Smooth muscle cell (in vitro differentiated cells): ENCODE measurements around the gene C19orf85. TPM values are rescaled to one million over a fixed set of nuclear protein-coding genes. Genes with fewer than 3 reads are reported as not detected.
"Not testable (repeated sequence)": the region's sequence is repeated elsewhere in the genome, so short reads cannot be mapped to it uniquely, and the experiment has no call there.

Source experiments
- DNase-seq: peaks from one replicate; lab custom pipeline; 2025; ENCODE audit not compliant: unreplicated experiment; lab: John Stamatoyannopoulos, UW
- H2AFZ ChIP-seq: fragments of 200-600 bp; sonication (generic); 2 replicates; pipeline ENCODE4 v1.6.0; 2016; ENCODE audit warnings: antibody characterized with exemption, low read depth, mild to moderate bottlenecking
- H3F3A ChIP-seq: fragments of 200-600 bp; sonication (generic); 2 replicates; pipeline ENCODE4 v1.6.0; 2017; ENCODE audit warnings: antibody characterized with exemption, low read depth
- H3K27ac ChIP-seq: fragments of 200-600 bp; sonication (generic); 2 replicates; pipeline ENCODE4 v1.5.1; 2016; ENCODE audit warnings: low read depth, mild to moderate bottlenecking
- H3K27me3 ChIP-seq: fragments of 200-600 bp; sonication (generic); 2 replicates; pipeline ENCODE4 v1.6.1; 2016; ENCODE audit warnings: low read depth, mild to moderate bottlenecking
- H3K36me3 ChIP-seq: fragments of 200-600 bp; sonication (generic); 2 replicates; pipeline ENCODE4 v1.5.1; 2016; ENCODE audit warnings: low read depth
- H3K4me1 ChIP-seq: fragments of 200-600 bp; sonication (generic); 2 replicates; pipeline ENCODE4 v1.5.1; 2016; ENCODE audit warnings: low read depth
- H3K4me2 ChIP-seq: fragments of 200-600 bp; sonication (generic); 2 replicates; pipeline ENCODE4 v1.6.0; 2016; ENCODE audit warnings: mild to moderate bottlenecking
- H3K4me3 ChIP-seq: fragments of 200-600 bp; sonication (generic); 2 replicates; pipeline ENCODE4 v1.5.1; 2016; ENCODE audit warnings: mild to moderate bottlenecking
- H3K79me2 ChIP-seq: fragments of 200-600 bp; sonication (generic); 2 replicates; pipeline ENCODE4 v1.6.0; 2016; ENCODE audit warnings: low read depth, mild to moderate bottlenecking
- H3K9ac ChIP-seq: fragments of 200-600 bp; sonication (generic); 2 replicates; pipeline ENCODE4 v1.6.0; 2016; ENCODE audit warnings: low read depth
- H3K9me3 ChIP-seq: fragments of 200-600 bp; sonication (generic); replicated peaks from 2 replicates; pipeline ENCODE4 v1.5.1; 2016; ENCODE audit warnings: low read depth
- H4K20me1 ChIP-seq: fragments of 200-600 bp; sonication (generic); 2 replicates; pipeline ENCODE4 v1.6.0; 2016; ENCODE audit warnings: low read depth
- WGBS: methylation state at CpG from one replicate; pipeline ENCODE4 v1.1.7; 2016; ENCODE audit warnings: low lambda C conversion rate; 5-methylcytosine and 5-hydroxymethylcytosine counted together
- polyA plus RNA-seq: library from polyadenylated mRNA; unstranded; fragments of >200 nt; fragmentation: Nextera tagmentation; extraction: Ambion mirVana; gene quantifications from 2 replicates; pipeline ENCODE4 v1.2.1, GENCODE V29; 2016
- total RNA-seq: library from RNA; depleted of rRNA; stranded (reverse); fragments of >200 nt; gene quantifications from 2 replicates; pipeline ENCODE4 v1.2.3, GENCODE V29; 2014
- TF ChIP-seq, protein P1 (sequence below): fragments of 200-600 bp; sonication (generic); IDR thresholded peaks from 2 replicates; pipeline ENCODE4 v1.5.1; 2017; ENCODE audit warnings: borderline replicate concordance, mild to moderate bottlenecking, antibody characterized with exemption; ENCODE audit not compliant: insufficient read depth, poor library complexity, severe bottlenecking

C19orf85 gene
- total and polyA plus RNA-seq, 2 experiments from 2014 or later: not detected

- Histone ChIP-seq H3F3A (peaks cover 6% of the 10 kb centered on the region), H3K36me3 (no peaks in the 10 kb centered on the region), H3K27ac (no peak overlapping the region), H3K9ac (no peak overlapping the region), H3K27me3 (peaks cover 68% of the 10 kb centered on the region), H4K20me1 (peaks cover 13% of the 10 kb centered on the region), H3K4me2 (no peak overlapping the region), H3K4me1 (peaks cover 11% of the 10 kb centered on the region), H2AFZ (no peak overlapping the region), H3K9me3 (no peaks in the 10 kb centered on the region), H3K4me3 (no peak overlapping the region), H3K79me2 (no peaks in the 10 kb centered on the region)
- WGBS: 60% methylated on average over 15 of the region's 16 CpGs
- no peak for DNase-seq
- TF ChIP-seq, protein P1, sequence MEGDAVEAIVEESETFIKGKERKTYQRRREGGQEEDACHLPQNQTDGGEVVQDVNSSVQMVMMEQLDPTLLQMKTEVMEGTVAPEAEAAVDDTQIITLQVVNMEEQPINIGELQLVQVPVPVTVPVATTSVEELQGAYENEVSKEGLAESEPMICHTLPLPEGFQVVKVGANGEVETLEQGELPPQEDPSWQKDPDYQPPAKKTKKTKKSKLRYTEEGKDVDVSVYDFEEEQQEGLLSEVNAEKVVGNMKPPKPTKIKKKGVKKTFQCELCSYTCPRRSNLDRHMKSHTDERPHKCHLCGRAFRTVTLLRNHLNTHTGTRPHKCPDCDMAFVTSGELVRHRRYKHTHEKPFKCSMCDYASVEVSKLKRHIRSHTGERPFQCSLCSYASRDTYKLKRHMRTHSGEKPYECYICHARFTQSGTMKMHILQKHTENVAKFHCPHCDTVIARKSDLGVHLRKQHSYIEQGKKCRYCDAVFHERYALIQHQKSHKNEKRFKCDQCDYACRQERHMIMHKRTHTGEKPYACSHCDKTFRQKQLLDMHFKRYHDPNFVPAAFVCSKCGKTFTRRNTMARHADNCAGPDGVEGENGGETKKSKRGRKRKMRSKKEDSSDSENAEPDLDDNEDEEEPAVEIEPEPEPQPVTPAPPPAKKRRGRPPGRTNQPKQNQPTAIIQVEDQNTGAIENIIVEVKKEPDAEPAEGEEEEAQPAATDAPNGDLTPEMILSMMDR: no peak
These were observed 15.1 kb downstream of the C19orf85 start for GRCh38 chr19:55449469-55449868.

DNA sequence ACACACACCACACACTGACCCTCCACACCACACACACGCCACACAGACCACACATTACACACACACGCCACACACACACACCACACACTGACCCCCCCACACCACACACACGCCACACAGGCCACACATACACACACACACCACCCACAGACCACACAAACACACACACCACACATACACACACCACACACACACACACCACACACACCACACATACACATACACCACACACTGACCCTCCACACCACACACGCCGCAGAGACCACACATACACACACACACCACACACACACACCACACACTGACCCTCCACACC lies 16.4 kb downstream of the C19orf85 start:
- H2AFZ ChIP-seq, H3K9me3 ChIP-seq, H3K9ac ChIP-seq, DNase-seq, H3K4me2 ChIP-seq, H4K20me1 ChIP-seq, H3K27ac ChIP-seq, H3F3A ChIP-seq, H3K4me3 ChIP-seq, H3K79me2 ChIP-seq, H3K36me3 ChIP-seq: not testable (repeated sequence)
- WGBS: 100% methylated on average over 3 of the region's 5 CpGs
- peaks cover 11% of the 10 kb centered on the region for H3K4me1 ChIP-seq
- peaks cover 81% of the 10 kb centered on the region for H3K27me3 ChIP-seq

GRCh38 chr19:55447421-55448174 lies 17.0 kb downstream of the C19orf85 start:
- H3K4me3 ChIP-seq: no peak overlapping the region
- H3F3A ChIP-seq: no peaks in the 10 kb centered on the region
- H3K9me3 ChIP-seq: no peaks in the 10 kb centered on the region
- H2AFZ ChIP-seq: no peak overlapping the region
- 55% methylated on average over 15 of the region's 16 CpGs for WGBS
- no peak overlapping the region for H3K4me2 ChIP-seq
- H3K79me2 ChIP-seq: no peaks in the 10 kb centered on the region
- no peak overlapping the region for H3K9ac ChIP-seq
- peaks cover 11% of the 10 kb centered on the region for H3K4me1 ChIP-seq
- no peaks in the 10 kb centered on the region for H4K20me1 ChIP-seq
- TF ChIP-seq, protein P1: no peak
- DNase-seq: no peak
- no peaks in the 10 kb centered on the region for H3K36me3 ChIP-seq
- peaks cover 81% of the 10 kb centered on the region for H3K27me3 ChIP-seq
- H3K27ac ChIP-seq: no peak overlapping the region

GRCh38 chr19:55446060-55446459 lies 18.5 kb downstream of the C19orf85 start:
- no peaks in the 10 kb centered on the region for H3K9me3 ChIP-seq
- H3K4me1 ChIP-seq: no peaks in the 10 kb centered on the region
- no peaks in the 10 kb centered on the region for H3K79me2 ChIP-seq
- no peak overlapping the region for H2AFZ ChIP-seq
- WGBS: 75% methylated on average over 8 of the region's 8 CpGs
- H3K9ac ChIP-seq: no peak overlapping the region
- TF ChIP-seq, protein P1: no peak
- no peaks in the 10 kb centered on the region for H3F3A ChIP-seq
- H3K36me3 ChIP-seq: no peaks in the 10 kb centered on the region
- no peak overlapping the region for H3K4me3 ChIP-seq
- no peak for DNase-seq
- no peaks in the 10 kb centered on the region for H4K20me1 ChIP-seq
- peaks cover 80% of the 10 kb centered on the region for H3K27me3 ChIP-seq
- no peak overlapping the region for H3K27ac ChIP-seq
- no peak overlapping the region for H3K4me2 ChIP-seq
